GM18519 (cell line): ENCODE measurements around the gene EIF1AD.
"Not testable (repeated sequence)": the region's sequence is repeated elsewhere in the genome, so short reads cannot be mapped to it uniquely, and the experiment has no call there.

Source experiments
- ATAC-seq: cut with Tn5 transposase; IDR thresholded peaks from one replicate; pipeline ENCODE4 v1.9.1; 2021; ENCODE audit warnings: mild to moderate bottlenecking, moderate library complexity; ENCODE audit not compliant: unreplicated experiment, low FRiP score

EIF1AD gene

GRCh38 chr11:66022401-66023185 lies 20.6 kb upstream of the EIF1AD start:
- no peak for ATAC-seq

GRCh38 chr11:66020618-66021357 lies 18.8 kb upstream of the EIF1AD start:
- ATAC-seq: no peak

GRCh38 chr11:66020212-66020611 lies 18.3 kb upstream of the EIF1AD start:
- ATAC-seq: no peak

GRCh38 chr11:66017321-66017720 lies 15.4 kb upstream of the EIF1AD start:
- no peak for ATAC-seq

GRCh38 chr11:66016793-66017177 lies 14.8 kb upstream of the EIF1AD start:
- no peak for ATAC-seq

- ATAC-seq: no peak
These were observed 14.2 kb upstream of the EIF1AD start for GRCh38 chr11:66015936-66016792.

- ATAC-seq: no peak
These were observed 13.5 kb upstream of the EIF1AD start for GRCh38 chr11:66015454-66015881.

- no peak for ATAC-seq
These were observed 13.0 kb upstream of the EIF1AD start for GRCh38 chr11:66014804-66015453.

- no peak for ATAC-seq
These were observed 11.8 kb upstream of the EIF1AD start for GRCh38 chr11:66013762-66014100.

GRCh38 chr11:66012946-66013761 lies 11.2 kb upstream of the EIF1AD start:
- ATAC-seq: no peak

- ATAC-seq: no peak
These were observed 10.5 kb upstream of the EIF1AD start for GRCh38 chr11:66012371-66012945.

- ATAC-seq: no peak
These were observed 9.9 kb upstream of the EIF1AD start, which contains the start of gene CST6 for GRCh38 chr11:66011785-66012303. CST6 (plus strand) TSS chr11:66012008; CDS start chr11:66012045, 37 bp downstream.

GRCh38 chr11:66011239-66011784 lies 9.4 kb upstream of the EIF1AD start:
- ATAC-seq: no peak

GRCh38 chr11:66010036-66010435 lies 8.1 kb upstream of the EIF1AD start:
- ATAC-seq: not testable (repeated sequence)

- no peak for ATAC-seq
These were observed 6.6 kb upstream of the EIF1AD start for GRCh38 chr11:66008468-66009101.

- no peak for ATAC-seq
These were observed 6.1 kb upstream of the EIF1AD start for GRCh38 chr11:66008095-66008467.

GRCh38 chr11:66007201-66007634 lies 5.3 kb upstream of the EIF1AD start:
- no peak for ATAC-seq

GRCh38 chr11:66006891-66007176 lies 4.9 kb upstream of the EIF1AD start:
- ATAC-seq: no peak
